Activated CD4-positive, CD25-positive, alpha-beta regulatory T cell (primary cell): ENCODE results near the gene SMOC2.
"Not testable (repeated sequence)": the region's sequence is repeated elsewhere in the genome, so short reads cannot be mapped to it uniquely, and the experiment has no call there.

Source experiments
- DNase-seq, 4 experiments: peaks; one replicate each; lab custom pipeline; 2025; lab: John Stamatoyannopoulos, UW

Gene SMOC2

DNA sequence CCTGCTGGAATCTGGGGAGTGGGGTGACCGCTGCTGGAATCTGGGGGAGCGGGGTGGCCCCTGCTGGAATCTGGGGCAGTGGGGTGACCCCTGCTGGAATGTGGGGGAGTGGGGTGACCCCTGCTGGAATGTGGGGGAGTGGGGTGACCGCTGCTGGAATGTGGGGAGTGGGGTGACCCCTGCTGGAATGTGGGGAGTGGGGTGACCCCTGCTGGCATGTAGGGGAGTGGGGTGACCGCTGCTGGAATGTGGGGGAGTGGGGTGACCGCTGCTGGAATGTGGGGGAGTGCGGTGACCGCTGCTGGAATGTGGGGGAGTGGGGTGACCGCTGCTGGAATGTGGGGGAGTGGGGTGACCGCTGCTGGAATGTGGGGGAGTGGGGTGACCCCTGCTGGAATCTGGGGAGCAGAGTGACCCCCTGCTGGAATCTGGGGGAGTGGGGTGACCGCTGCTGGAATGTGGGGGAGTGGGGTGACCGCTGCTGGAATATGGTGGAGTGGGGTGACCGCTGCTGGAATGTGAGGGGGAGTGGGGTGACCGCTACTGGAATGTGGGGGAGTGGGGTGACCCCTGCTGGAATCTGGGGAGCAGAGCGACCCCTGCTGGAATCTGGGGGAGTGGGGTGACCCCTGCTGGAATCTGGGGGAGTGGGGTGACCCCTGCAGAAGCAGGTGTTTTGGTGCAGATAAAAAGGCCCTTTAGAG lies 97.4 kb downstream of the SMOC2 start:
- DNase-seq = not testable (repeated sequence)

DNA sequence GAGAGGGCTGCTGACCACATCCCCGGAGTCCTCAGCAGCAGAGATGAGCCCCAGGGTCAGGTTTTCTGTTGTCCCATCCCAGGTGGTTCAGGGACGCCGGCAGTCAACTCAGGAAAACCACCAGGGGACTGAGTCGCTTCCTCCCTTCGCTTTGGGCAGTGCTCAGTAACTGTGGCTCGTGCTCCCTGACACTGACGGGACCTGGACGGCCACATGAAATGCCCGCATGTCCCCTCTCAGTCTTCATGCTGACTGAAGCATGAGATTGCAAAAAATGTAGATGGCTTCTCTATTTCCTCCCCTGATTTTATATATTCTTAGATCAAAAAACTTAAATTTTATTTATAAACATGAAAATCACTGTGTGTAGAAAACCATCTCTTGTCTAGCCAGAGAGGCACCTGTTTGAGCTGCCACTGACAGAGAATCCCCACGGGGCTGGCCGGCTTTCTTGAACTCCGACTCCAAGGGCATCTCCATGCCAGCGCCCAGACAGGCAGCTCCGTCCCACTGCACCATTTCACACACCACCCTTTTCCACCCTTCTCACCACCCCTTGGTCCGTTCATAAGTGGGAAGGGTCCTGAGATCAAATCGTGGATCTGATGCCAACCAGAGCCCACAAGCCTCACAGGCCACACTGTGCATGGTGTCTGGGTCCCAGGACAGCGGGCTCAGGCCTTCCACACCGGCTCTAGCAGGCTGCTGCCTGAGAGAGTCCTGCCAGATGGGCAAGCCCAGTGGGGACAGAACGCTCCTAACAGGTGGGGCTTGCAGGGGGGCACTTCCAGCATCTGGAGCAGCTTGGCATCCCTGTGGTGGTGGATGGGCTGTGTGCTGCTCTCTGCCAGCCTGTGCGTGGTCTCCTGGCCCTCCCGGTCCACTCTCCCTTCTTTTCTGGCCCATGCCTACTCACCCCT lies 98.2 kb downstream of the SMOC2 start:
- DNase-seq = no peak

DNA sequence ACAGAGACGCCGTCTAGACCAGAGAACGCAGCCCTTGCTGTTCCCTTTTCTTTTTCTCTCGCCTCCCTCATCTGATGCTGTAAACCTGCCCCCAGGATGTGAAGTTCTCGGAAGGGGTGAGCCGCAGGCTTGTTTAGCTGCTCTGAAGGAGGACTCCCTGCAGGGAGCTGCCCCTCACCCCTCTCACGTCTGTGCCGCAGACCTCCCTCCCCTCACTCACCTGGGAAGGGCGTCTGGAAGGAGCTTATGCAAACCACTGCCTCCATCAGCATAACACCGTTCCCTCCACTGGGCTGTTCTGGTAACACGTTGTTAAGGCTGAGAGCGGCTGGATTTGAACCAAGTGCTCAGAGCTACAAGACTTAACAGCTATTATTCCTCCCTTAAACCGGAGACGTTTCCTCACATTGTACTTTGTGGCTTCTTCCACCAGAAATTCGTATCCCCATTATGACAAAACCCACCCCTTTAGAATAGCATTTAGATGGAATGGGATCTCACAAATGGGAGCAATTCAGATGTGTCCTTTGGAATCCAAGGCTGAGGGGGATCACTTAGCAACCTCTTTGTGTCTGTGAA lies 99.8 kb downstream of the SMOC2 start:
- no peak for DNase-seq

DNA sequence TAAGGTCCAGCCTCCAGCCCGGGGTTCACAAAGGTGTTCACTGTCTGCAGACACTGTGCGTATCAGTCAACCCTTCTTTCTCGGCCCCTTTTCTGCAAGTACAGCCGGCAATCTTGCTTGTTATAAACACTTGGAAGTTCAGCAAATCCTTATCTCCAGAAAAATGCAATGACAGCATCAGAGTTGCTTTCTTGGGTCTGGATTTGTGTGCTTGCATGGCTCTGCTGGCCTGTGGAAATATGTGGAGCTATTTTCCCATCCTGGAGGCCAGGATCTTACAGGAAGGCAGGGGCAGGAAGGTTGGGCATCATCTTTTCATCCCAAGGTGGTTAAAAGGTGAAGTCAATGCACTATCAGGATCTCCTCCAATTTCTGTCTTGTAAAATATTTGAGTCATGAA lies 100.3 kb downstream of the SMOC2 start:
- no peak for DNase-seq

DNA sequence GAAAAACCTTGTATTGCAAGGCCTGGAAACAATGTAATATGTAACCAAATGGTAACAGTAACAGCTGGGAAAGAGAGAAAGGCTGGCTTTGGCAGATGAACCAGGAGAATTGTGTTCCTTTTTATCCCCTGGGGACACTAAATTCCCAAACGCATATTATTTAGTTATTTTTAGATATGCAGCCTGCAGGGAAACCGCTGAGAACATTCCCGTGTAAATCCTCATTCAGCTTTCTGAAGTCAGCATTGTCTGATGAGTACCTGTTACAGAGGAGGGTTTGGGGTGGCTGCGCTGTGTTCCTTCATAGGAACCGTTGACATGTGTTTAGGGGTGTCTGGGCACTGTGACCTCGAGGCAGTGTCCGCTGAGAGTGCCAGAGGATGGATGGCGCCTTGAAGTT lies 101.3 kb downstream of the SMOC2 start:
- no peak for DNase-seq

DNA sequence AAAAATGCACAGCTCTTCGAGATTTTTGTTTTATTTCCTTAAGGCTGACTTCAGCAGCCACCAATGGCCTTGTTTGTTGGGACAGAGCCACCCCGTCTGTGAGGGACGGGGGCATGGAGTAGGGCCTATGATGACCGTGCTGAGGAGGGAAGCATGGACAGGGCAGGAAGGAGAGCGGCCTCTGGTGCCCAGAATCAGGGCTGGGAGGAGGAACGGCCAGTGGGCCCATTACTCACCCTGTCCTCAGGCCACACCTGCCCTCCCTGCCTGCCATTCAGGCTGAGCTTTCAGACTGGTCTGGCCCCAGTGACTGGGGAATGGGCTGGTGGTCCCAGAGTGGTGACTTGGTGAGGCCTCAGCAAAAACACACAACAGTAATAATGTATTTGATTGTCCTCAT lies 104.4 kb downstream of the SMOC2 start:
- no peak for DNase-seq

DNA sequence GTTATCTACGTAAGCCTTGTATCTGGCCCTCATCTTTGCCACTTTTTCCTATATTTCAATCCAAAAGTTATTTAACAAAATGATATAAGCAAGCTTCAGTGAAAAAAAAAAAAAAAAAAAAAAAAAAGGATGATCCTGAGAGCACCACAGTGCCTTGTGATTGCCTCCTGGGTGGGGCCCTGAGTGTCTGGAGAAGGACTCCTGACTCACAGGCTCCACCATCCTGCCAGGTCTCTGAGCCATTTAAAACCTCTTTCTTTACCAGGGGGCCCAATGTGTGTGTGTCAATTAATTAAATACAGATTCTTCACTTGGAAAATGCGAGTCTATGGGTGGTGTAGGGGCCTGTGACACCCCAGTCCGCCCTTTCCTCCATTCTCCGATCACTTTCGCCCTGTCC lies 105.2 kb downstream of the SMOC2 start:
- no peak for DNase-seq

DNA sequence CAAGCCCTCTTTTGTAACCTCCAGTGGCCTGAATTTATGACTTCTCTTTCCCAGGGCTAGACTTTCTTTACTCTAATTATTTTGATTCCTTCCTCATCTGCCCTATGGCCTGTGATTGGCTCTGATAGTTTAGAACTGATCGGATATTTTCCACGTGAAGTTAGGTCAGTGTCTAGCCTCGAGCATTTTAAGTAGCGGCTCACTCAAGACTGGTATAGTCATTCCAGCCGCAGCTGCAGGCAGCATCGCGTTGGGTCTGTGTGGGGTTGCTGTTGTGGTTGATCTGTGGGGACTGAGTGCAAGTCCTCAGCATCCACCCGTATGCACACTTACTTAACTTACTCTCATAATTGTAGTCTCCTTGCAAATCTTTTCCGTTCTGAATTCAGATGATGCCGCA lies 105.7 kb downstream of the SMOC2 start:
- no peak for DNase-seq

DNA sequence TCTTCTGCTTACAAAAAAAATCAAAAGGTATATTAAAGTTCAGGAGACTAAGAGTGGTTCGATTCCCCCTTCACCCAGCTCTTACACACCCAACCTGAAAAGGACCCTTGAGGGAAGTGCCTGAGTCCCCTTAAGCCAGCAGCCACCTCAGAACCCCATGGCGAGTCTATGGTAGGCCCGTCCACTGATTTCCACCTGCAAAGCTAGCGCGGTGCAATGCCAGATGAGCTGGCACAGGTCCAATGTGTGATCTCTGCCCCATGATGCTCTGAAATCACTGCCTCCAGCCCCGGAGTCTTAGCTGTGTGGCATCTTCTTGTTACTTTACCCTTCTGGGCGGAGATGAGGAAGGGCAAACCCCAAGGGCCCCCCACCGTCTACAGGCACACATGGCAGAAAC lies 109.3 kb downstream of the SMOC2 start:
- no peak for DNase-seq

DNA sequence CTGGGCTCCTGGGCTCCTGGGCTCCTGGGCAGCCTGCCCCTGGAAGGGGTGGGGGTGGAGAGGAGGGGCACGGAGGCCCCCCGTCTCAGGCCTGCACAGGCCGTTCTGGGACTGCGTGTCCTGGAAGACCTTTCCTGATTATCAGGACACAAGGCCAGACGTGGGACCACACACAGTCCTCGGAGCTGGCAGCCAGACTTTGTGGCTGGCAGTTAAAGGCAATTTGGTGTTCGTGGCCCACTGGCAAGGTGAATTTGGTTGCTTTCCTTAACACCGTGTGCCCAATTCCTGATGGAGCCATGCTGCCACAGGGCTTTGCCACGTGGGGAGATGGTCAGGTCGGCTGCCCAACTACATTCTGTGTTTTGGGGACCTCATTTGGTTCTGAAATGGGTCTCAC lies 113.5 kb downstream of the SMOC2 start:
- DNase-seq = no peak

DNA sequence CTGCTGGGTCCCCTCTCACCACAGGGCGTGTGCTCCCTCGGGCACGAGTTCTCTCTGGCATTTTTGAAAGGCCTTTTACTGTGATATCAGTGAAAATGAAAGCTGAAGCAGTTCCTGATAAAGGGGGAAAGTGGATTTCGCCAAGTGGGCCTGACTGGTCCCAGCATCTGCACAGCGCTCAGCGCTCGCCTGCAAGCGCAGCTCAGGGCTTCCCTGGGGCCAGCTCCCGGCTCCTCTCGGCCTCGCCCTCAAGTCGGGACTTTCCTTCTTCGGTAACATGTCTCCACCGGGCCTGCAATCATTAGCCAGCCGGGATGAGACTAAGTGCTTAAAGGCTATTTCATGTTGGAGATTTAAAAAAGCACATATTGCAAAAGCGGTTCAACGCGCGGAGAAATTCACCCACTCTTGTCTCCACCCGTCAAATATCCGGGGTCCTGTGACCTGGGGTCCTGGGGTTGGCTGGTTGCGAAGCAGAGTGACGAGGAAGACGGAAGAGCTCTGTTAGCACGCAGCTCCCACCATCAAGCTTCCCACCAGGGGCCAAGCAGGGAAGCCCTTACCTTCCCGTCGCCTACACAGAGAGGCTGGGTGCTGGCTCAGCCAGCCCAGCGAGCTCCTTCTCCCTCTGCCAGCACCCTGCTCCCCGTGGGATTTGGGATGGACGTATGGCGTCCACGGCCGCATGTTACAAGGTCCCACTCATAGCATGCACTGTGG lies 114.1 kb downstream of the SMOC2 start:
- DNase-seq = no peak

DNA sequence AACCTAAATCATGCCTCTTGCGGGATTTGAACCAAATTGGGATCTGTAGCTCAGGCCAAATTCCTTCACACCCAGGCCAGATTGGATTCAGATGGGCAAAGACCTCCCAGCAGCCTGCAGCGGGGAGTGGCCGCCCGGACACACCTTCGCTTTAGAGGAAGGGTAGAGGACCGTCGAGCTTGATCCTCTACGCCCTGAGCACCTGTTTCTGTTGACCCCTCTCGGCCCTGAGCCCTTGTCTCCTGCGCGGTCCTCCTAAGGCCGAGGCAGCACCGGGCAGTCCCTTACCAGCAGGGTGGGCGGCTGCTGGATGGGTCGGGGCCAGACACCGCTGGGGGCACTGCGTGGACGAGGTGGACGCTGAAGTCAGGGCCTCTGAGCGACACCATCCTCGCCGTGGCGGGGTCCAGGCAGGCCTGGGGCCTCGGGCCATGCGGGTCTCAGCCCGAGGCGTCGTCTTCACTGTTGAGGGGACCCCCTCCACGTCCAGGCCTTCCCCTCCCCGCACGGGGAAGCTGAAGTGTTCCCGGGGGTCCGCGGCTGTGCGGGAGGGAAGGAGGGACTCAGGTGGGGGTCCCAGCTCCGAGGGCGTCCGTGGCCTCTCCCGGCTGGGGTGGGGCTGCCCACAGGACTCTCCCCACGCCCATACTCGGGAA lies 114.8 kb downstream of the SMOC2 start:
- DNase-seq = no peak

DNA sequence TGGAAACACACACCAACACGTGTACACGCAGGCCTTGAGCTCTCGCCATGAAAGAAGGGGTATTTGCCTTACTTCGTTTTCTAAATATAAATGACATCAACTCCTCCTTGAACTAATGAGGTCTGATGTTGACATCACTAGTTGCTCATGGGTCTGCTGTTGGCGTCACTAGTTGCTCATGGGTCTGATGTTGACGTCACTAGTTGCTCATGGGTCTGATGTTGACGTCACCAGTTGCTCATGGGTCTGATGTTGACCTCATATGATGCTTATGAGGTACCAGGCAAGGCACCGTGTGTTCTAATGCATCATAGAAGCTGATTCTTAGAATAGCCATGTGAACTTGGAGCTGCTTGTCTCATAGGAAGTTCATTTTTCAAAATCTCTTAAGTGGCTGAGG lies 116.5 kb downstream of the SMOC2 start:
- no peak for DNase-seq

DNA sequence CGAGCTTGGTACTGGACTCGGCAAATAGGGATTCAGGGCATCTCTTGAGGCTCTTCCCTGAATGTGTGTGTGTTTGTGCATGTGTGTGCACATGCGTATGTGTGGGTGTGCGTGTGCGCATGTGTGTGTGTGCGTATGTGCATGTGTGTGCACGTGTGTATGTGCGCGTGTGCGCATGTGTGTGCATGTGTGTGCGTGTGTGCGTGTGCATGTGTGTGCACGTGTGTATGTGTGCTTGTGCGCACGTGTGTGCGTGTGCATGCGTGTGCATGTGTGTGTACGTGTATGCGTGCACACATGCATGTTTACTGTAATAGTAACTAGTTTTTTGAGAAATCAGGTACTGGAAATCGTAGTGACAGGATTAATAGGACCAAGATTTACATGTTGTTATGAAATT lies 117.7 kb downstream of the SMOC2 start:
- DNase-seq = no peak

DNA sequence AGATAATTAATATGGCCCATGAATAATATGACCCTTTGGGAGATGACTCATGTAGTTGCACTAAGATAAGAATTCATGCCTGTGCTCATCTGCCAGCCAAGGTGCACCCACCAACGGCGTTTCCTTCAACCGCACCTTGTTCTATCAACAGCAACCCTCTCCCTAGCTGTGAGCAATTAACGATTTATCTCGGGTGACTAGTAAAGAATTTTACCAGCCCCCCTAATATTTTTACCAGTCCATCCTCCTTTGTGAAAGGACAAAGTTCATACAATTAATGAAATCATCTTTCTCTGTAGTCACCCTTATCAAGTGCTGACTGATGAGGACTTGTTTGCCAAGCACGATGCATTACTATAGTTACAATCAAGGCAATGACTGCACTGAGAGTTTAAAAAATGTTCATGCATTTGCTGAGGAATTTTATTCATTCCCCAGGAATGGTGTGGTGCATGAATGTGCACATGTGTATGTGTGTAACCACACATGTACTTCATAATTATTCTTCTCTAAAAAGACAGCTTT lies 118.7 kb downstream of the SMOC2 start:
- DNase-seq = no peak

DNA sequence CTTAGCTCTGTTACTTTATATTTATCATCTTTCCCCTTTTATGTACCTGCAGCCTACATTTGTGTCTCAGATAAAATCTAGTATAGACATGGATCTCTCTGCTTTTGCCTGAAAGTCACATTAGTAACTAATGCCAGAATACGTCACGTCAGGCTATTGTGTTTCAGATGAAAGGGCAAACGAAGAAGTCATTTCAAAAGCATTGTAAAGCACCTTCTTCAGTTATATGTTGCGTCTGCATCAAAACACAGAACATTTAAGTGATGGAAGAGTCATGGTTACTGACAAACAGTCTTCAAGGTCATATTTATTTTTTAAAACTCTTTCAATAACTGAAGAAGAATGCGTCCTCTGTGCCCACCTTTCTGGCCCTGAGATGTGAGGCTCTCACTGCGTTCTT lies 119.1 kb downstream of the SMOC2 start:
- no peak for DNase-seq

DNA sequence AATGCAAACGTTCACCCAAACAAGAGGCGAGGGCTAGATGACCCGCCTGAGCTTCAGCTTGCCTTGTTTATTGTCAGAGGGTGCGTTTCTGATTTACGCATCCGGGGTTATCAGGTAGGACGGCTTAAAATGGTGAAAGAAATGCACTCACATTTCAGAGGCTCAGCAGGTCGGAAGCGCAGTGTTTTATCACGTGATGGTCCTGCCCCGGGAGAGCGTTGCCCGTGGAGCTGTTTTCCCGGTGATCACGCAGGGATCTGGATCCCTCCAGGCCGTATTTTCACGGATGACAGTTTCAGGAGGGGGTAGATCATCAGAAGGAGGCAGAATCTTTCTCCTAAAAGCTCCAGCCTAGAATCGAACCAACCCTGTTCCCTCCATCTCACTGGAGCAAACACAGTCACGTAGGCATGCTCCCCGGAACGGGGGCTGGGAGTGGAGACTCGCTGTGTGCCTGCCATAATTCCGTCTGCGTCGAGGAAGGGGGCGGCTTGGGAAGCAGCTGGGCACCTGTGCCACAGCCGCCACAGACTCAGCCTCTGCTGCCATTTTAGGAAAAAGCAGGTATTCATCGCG lies 121.7 kb downstream of the SMOC2 start:
- no peak for DNase-seq

DNA sequence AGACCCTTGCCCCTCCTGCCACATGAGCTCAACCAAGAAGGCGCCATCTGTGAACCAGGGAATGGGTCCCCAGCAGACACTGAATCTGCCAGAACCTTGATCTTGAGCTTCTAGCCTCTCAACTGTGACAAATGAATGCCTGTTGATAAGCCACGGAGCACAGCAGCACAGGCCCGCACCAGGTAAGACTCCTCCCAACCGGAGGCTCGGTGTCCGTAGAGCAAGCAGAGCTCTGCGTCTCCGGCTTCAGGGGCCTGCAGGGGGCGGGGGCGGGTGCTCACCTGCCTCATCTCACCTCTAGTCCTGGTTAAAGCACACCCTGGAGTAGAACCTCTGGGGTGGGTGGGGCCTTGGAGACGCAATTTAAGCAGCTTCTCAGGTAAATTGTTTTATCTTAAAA lies 122.7 kb downstream of the SMOC2 start:
- no peak for DNase-seq

DNA sequence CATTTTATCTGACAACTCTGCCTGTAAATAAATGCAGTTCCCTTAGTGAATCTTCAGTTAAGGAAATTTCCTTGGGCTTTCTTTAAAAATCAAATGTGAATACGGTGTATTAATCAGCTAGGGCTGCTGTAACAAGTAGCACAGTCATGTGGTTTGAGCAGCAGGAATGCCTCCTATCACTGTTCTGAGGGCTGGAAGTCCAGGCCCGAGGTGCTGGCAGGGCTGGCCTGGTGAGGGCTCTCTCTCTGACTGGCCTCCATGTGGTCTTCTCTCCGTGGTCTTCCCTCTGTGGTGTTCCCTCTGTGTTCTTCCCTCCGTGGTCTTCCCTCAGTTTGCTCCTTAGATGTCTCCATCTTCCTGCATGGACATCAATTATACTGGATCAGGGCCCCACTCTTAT lies 124.1 kb downstream of the SMOC2 start:
- DNase-seq = no peak

DNA sequence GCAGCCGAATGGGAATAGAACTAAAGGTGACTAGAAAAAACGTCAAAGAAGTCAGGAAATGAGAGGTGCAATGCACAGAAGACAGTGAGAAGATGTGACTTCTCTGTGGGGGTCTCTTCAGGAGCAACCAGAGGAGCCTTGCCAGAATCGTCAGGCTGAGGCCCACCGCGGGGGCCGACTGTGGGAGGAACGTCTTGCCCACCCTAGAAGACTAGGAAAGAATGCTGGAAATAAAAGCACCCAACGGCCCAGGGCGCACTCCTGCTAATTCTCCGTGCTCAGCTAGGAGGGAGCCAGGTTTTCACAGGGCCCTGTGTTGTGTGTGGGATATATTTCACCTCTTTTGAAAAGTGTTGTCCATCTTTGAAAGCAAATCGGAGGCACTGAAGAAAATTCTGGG lies 129.2 kb downstream of the SMOC2 start:
- no peak for DNase-seq

DNA sequence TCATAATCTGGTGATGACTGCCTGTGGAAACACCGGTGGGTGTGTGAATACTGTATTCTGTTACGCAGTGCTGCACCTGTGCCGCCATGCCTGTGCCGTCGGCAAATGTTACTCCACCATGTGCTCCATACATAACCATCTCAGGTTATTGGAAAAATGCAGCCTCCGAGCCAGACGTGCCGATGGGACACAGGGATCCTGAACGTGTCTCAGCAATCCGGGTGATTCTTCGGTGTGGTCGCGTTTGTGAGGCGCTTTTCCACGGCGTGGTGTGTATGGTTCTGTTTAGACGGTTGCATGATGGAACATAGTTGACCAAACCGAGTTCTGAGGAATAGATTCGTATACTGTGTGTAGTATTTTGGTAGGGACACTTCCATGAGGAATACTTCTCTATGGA lies 130.3 kb downstream of the SMOC2 start:
- DNase-seq = no peak
